NCI-H128 (cell line): ENCODE data around the gene KBTBD2.
"Not testable (repeated sequence)": the region's sequence is repeated elsewhere in the genome, so short reads cannot be mapped to it uniquely, and the experiment has no call there.

ENCODE experiments used
- DNase-seq: peaks from one replicate; lab custom pipeline; 2025; ENCODE audit not compliant: unreplicated experiment; lab: John Stamatoyannopoulos, UW

The KBTBD2 gene

DNA sequence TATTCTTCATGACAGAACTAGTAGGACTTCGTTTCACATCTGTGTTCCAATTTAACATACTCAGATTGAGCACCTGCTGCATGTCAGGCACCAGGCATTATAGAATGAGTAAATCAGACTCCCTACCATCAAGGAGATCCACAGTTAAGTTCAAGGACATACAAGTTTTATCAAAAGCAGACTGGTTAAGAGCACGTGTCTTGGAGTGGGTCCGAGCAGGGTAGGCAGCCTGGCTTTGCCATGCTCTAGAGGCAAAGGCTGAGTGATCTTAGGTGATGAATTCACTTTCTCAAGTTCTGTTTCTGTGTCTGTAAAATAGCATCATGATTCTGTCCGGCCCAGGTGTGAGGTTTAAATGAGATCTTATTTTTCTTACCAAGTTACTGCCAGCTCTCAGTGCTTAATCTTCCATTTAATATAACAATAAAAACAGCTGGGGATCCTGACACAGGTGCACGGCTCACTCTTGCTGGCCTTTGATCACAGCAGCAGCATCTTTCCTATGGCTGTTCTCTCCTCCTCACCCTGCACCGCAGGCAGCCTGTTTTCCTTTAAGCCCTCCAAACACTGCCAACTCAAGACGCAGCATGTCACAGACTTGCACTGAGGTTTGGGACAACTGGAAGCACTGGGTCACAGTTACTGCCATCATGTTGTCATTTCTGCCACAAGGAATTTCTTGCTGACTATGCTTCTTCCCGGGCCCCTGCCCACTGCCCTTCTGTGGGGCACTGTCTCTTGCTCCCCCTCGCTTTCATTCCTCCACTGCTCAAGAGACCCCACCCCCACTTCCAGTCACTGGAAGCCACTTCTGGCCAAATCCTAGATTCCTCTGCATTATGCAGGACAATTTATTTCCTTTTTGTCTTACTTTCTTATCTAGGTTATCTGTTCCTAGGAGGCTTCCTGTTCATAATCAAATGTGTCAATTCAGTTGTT, 35.5 kb downstream of the KBTBD2 start:
- not testable (repeated sequence) for DNase-seq

DNA sequence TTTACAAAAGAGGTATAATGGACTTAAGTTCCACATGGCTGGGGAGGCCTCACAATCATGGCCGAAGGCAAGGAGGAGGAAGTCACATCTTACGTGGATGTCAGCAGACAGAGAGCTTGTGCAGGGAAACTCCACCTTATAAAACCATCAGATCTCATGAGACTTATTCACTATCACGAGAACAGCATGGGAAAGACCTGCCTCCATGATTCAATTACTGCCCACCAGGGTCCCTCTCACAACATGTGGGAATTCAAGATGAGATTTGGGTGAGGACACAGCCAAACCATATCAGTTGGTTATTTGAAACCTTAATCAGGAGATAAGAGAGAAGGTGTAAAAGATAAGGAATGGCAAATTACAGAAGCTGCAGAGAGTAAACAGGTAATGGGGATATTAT, 40.9 kb downstream of the KBTBD2 start:
- DNase-seq: not testable (repeated sequence)

DNA sequence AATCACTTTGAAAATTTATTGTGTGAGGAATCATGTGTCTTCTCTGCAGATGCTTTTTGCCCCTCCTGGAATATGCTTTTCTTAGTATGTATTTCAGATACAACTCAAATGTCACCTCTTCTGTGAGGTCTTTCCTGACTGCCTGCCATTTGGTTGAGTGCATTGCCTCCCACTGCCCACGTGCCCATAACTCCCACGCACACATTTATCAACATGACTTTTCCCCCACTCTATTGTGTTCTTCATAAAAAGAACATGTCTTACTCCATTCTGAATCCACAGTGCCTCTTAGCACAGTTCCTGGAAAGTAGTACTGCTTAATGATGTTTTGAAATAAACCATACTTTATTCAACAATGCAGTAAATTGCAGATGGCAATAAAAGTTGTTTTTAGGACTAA, 42.9 kb downstream of the KBTBD2 start:
- DNase-seq: not testable (repeated sequence)

DNA sequence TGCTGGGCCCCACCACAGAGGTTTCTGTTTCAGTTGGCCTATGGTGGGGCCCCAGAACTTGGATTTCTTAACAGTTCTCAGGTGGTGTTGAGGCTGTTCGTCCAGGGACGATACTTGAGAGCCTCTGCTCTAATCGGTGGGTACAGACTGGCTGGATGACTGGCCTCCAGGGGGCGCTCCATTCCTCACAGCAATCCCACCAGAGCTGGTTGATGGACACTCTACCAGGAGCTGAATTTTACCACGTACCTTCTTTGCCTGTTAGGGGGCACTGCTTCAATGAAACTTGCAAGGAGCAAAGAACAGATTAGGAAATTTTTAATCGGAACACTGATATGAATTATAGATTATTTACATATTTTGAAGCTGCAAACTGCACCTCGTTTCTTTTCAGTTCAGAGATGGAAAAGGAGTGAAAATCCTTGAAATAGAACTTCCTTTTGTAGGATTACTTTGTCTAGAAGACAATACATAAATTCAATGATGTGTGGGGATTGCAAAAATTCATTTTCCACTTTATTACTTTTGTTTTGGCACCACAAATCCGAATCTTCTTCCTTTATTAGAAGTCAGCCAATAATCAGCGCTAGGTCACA, 44.8 kb downstream of the KBTBD2 start:
- DNase-seq: no peak

DNA sequence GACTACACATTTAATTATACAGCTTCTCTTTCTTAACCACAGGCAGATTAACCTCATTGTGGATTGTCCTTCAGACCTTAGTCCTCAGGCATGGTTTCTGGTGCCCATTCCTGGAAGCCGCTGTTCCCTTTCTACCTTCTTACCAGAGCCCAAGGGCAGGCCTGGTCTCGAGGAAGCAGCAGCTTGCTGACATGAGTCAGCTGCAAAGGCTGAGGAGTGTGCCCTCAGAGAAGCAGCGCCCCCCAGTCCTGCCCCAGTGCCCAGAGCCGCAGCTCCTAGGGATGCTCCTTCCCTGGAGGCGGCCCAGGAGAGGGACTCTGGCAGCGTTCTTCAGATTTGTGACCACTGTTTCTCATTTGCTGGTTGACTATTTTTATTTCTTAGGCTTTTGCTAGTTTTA, 46.8 kb downstream of the KBTBD2 start:
- not testable (repeated sequence) for DNase-seq

DNA sequence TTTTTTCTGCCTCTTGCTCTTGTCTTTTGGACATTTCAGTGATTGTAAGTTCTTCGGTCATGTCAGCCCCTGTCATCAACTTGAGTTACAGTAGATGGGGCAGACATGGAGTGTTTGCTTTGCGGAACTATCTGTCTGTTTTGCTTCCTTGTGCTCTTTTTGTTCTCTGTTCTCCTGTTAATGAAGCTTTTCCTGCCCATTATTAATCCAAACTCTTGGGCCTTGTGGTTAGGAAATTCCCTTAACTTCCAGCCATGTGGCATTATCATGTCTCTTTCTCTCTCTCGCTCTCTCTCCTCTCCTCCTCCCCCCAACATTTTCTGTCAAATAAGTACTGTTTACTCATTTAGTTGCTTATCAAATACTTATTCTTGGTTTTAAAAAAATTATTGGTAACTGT, 47.8 kb downstream of the KBTBD2 start:
- not testable (repeated sequence) for DNase-seq

DNA sequence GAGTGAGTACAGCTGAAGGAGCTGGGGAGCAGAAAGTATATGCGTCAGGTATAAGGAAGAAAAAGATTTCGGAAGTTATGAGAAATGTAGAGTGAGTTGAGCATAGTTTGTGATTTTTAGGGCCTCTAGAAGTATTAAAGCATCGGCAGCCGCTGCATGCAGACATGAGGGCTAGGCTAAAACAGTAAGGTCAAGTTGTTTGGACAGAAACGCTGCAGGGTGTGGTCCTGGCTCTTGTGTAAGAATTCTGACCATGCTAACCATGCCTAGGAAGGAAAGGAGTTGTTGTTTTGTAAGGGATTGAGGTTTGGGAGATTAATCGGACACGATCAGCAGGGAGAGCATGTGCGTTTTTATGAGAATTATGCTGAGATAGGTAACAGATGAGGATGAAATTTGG, 51.7 kb downstream of the KBTBD2 start:
- not testable (repeated sequence) for DNase-seq

DNA sequence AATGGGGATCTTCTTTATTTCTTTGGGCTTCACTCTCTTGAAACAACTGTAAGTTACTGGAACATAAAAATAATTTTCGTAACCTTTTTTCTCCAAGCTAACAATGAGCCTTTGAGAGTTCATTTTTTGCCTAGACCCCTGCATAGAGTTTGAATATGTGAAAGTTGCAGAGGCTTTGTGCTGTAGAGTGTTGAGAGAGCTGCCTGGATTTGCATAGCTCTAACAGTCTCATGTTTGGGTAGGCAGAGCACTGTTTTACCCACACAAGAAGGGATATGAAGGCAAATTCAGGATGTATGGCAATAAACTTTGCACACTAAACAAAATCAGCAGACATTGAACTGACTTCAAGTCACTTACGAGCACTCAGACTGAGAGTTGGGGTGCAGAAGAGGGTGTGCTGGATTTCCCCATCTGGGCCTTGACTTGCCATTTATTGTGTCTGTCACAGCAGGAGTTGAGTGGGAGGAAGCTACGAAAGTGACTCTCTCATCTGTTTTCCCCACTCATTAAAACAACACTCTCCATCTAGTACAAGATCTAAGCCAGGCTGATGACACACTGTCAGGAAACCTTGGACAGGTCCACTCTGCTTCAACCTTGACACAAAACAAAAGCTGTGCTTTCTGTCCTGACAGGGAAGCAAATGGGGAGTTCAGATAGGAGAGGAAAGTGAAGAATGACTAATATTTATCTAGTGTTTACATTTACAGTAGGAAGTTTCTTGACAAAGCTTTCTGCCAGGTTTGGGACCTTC, 62.4 kb downstream of the KBTBD2 start:
- DNase-seq: not testable (repeated sequence)
